ENCODE results near the gene XRN2.

Gene XRN2

DNA sequence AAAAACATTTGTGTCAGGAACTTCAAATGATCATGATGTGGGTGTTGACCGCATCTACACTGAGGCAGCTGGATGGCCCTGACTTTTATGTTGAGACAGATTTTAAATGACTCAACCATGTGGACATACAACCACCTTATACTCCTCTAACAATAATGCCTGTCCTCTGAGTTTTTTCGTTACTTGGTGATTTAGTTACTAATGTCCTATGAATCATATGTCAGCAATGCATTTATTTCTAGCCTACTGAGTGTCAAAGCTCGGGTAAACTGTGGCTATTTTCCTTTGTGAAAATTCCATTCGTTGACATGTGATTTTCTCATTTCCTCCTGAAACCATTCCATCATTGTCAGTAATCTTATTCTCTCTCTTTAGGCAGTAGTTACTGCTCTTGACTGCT lies 133.1 kb downstream of the XRN2 start:
- no peak for DNase-seq

- no peak for DNase-seq
Measured at GRCh38 chr20:21437248-21437647, 134.1 kb downstream of the XRN2 start.

GRCh38 chr20:21437816-21438215 lies 134.7 kb downstream of the XRN2 start:
- no peak for DNase-seq
